IMR-90 (cell line): ENCODE results near the gene MSMP. TPM values are rescaled to one million over a fixed set of nuclear protein-coding genes. Genes with fewer than 3 reads are reported as not detected.

ENCODE experiments used
- ATAC-seq: fragments of 200-7000 bp; cut with Tn5 transposase; 2 replicates; pipeline ENCODE4 v1.9.1; 2020; ENCODE audit warnings: low read depth, mild to moderate bottlenecking, moderate library complexity
- BruUV-seq: library from RNA; stranded (reverse); fragments of 400-500 nt; replicated peaks from 2 replicates; lab custom pipeline; 2021; lab: Mats Ljungman, UMichigan
- CTCF ChIA-PET: fragments of 300-600 bp; formaldehyde crosslinking; extraction: SDS; loops from one replicate; lab custom pipeline; 2021; ENCODE audit warnings: antibody characterized with exemption; lab: Yijun Ruan, JAX
- POLR2A ChIA-PET: fragments of 300-600 bp; sonication (Branson Sonifier 250); formaldehyde crosslinking; loops from one replicate; lab custom pipeline; 2022; ENCODE audit warnings: antibody characterized with exemption; ENCODE audit not compliant: unreplicated experiment; lab: Charles Lee
- DNase-seq: peaks from one replicate; pipeline ENCODE4 v3.0.0; 2013
- H2AFZ ChIP-seq: replicated peaks from 2 replicates; pipeline ENCODE3; 2013; ENCODE audit warnings: low read length, mild to moderate bottlenecking; ENCODE audit not compliant: poor library complexity
- H2AK5ac ChIP-seq: 2 replicates; pipeline ENCODE4 v1.6.1; 2013; ENCODE audit warnings: low read depth, low read length, inconsistent platforms
- H2AK9ac ChIP-seq: replicated peaks from 2 replicates; pipeline ENCODE3; 2013; ENCODE audit warnings: mild to moderate bottlenecking, low read depth, low read length, moderate library complexity; ENCODE audit not compliant: poor library complexity
- H2BK120ac ChIP-seq: 2 replicates; pipeline ENCODE4 v1.6.1; 2013; ENCODE audit warnings: low read depth, low read length, inconsistent platforms
- H2BK15ac ChIP-seq: 3 replicates; pipeline ENCODE4 v1.6.1; 2013; ENCODE audit warnings: low read depth, low read length, inconsistent platforms
- H2BK20ac ChIP-seq: 2 replicates; pipeline ENCODE4 v1.6.1; 2013; ENCODE audit warnings: low read depth, mild to moderate bottlenecking, inconsistent platforms, low read length, moderate library complexity
- H2BK5ac ChIP-seq: 2 replicates; pipeline ENCODE4 v1.6.1; 2013; ENCODE audit warnings: mild to moderate bottlenecking, low read depth, low read length, inconsistent platforms; ENCODE audit not compliant: poor library complexity, severe bottlenecking
- H3K14ac ChIP-seq: replicated peaks from 2 replicates; pipeline ENCODE4 v1.6.1; 2013; ENCODE audit warnings: low read depth, low read length, inconsistent platforms
- H3K18ac ChIP-seq: 2 replicates; pipeline ENCODE4 v1.6.1; 2013; ENCODE audit warnings: low read depth, low read length, control low read depth
- H3K23ac ChIP-seq: 2 replicates; pipeline ENCODE4 v1.6.1; 2013; ENCODE audit warnings: low read depth, low read length, inconsistent platforms
- H3K27ac ChIP-seq: 2 replicates; pipeline ENCODE4 v1.5.1; 2013; ENCODE audit warnings: mild to moderate bottlenecking, control low read depth, low read length; ENCODE audit not compliant: insufficient read depth
- H3K27me3 ChIP-seq: 2 replicates; pipeline ENCODE4 v1.6.1; 2013; ENCODE audit warnings: low read length; ENCODE audit not compliant: control insufficient read depth, insufficient read depth
- H3K36me3 ChIP-seq: 2 replicates; pipeline ENCODE4 v1.6.1; 2013; ENCODE audit warnings: low read length, mixed read lengths; ENCODE audit not compliant: control insufficient read depth, insufficient read depth
- H3K4ac ChIP-seq: 2 replicates; pipeline ENCODE4 v1.6.1; 2013; ENCODE audit warnings: low read depth, low read length, inconsistent platforms
- H3K4me1 ChIP-seq: 2 replicates; pipeline ENCODE4 v1.6.1; 2013; ENCODE audit warnings: low read length, mixed read lengths; ENCODE audit not compliant: control insufficient read depth, insufficient read depth
- H3K4me2 ChIP-seq: 2 replicates; pipeline ENCODE4 v1.6.1; 2013; ENCODE audit warnings: low read depth, mild to moderate bottlenecking, control low read depth, low read length, moderate library complexity
- H3K4me3 ChIP-seq: 2 replicates; pipeline ENCODE4 v1.5.1; 2013; ENCODE audit warnings: low read depth, mild to moderate bottlenecking, control low read depth, low read length, moderate library complexity; ENCODE audit not compliant: insufficient read depth
- H3K56ac ChIP-seq: 2 replicates; pipeline ENCODE4 v1.6.1; 2013; ENCODE audit warnings: low read length, inconsistent platforms; ENCODE audit not compliant: insufficient read depth; ENCODE audit errors: extremely low read depth
- H3K79me1 ChIP-seq, 2 experiments: 2 replicates each; pipeline ENCODE4 v1.6.1; 2013; ENCODE audit warnings: low read length in 2 of 2, inconsistent platforms in 1 of 2, low read depth in 1 of 2
- H3K9ac ChIP-seq: 2 replicates; pipeline ENCODE4 v1.6.1; 2013; ENCODE audit warnings: low read depth, low read length, control low read depth
- H3K9me1 ChIP-seq: 2 replicates; pipeline ENCODE4 v1.6.1; 2013; ENCODE audit warnings: low read length, inconsistent platforms; ENCODE audit not compliant: insufficient read depth
- H3K9me3 ChIP-seq: 2 replicates; pipeline ENCODE4 v1.6.1; 2013; ENCODE audit warnings: low read length; ENCODE audit not compliant: control insufficient read depth, insufficient read depth
- H4K20me1 ChIP-seq: 2 replicates; pipeline ENCODE4 v1.6.1; 2013; ENCODE audit warnings: low read length, inconsistent platforms; ENCODE audit not compliant: insufficient read depth
- H4K5ac ChIP-seq: 2 replicates; pipeline ENCODE4 v1.6.1; 2013; ENCODE audit warnings: mild to moderate bottlenecking, low read depth, low read length, control low read depth
- H4K8ac ChIP-seq, 2 experiments: 2 replicates each; pipeline ENCODE4 v1.6.1; 2013; ENCODE audit warnings: low read depth in 2 of 2, low read length in 2 of 2, control low read depth in 1 of 2, inconsistent platforms in 1 of 2
- H4K91ac ChIP-seq: 2 replicates; pipeline ENCODE4 v1.6.1; 2013; ENCODE audit warnings: low read depth, low read length, inconsistent platforms; ENCODE audit not compliant: insufficient read depth
- CHD1 ChIP-seq: IDR thresholded peaks from 2 replicates; pipeline ENCODE4 v1.6.1; 2012; ENCODE audit warnings: low read depth, low read length, improper control_type of control experiment
- MAZ ChIP-seq: IDR thresholded peaks from 2 replicates; pipeline ENCODE4 v1.6.1; 2012; ENCODE audit warnings: low read depth, mild to moderate bottlenecking, low read length, improper control_type of control experiment, moderate library complexity, borderline replicate concordance
- WGBS, 2 experiments: methylation state at CpG; one replicate each; pipeline versions ENCODE4 v1.1.5 to v1.1.7; 2013; ENCODE audit warnings: missing lambda C conversion rate in 2 of 2; ENCODE audit not compliant: insufficient read length in 1 of 2; ENCODE audit errors: extremely low coverage in 2 of 2; 5-methylcytosine and 5-hydroxymethylcytosine counted together
- dilution Hi-C: fragments of 300-500 bp; cut with HindIII; formaldehyde crosslinking; loops from one replicate; pipeline ENCODE4 v1.14.3; 2018; ENCODE audit warnings: low sequenced_read_pairs; ENCODE audit not compliant: unreplicated experiment
- in situ Hi-C: fragments of 300-500 bp; cut with MboI; formaldehyde crosslinking; loops from 3 replicates; pipeline ENCODE4 v1.14.3; 2019; ENCODE audit warnings: low sequenced_read_pairs, inconsistent platforms, mixed read lengths
- intact Hi-C: fragments of 100-400 bp; cut with micrococcal nuclease; formaldehyde crosslinking; loops from 2 replicates; pipeline ENCODE4 v1.10.0; 2022
- polyA plus RNA-seq, 3 experiments: library from polyadenylated mRNA; depleted of rRNA; stranded (reverse); fragments of >200 nt; gene quantifications; 2 replicates each; pipeline ENCODE4 v1.2.3, GENCODE V29; 2012; ENCODE audit warnings: low replicate concordance in 1 of 3
- total RNA-seq: library from RNA; depleted of rRNA; stranded (reverse); fragments of >200 nt; gene quantifications from 2 replicates; pipeline ENCODE4 v1.2.3, GENCODE V29; 2012
- TF ChIP-seq, protein P1 (sequence below): fragments of 150-350 bp; IDR thresholded peaks from 2 replicates; pipeline ENCODE4 v1.6.1; 2016; ENCODE audit warnings: low read depth, mild to moderate bottlenecking, low read length, moderate library complexity, borderline replicate concordance

The MSMP gene
- total and polyA plus RNA-seq, 2 of the 4 experiments (the other 2 are of a cell fraction), result not detected

DNA sequence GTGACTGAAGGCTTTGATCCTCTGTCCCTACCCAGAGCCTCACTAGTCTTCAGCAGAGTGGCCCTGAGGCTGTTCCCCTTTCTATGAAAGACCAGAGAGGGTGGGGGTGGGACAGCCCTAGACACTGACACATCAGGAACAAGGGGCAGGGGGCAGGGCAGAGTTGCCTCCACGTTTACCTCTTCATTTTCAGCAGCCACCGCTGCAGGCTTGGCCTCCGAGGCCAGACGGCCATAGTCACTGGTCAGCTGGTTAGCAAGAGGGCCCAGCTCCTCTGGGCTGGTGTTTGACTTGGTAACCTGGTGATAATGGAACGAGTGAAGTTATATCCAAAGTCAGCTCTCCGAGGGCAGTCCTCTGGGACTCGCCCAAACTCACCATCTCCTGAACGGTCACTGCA lies 48.7 kb downstream of the MSMP start:
- no peak overlapping the region for H3K14ac ChIP-seq
- no peak overlapping the region for H2BK15ac ChIP-seq
- H4K20me1 ChIP-seq, result peaks cover 12% of the 10 kb centered on the region; the same call in 1 of the 2 replicates
- ChIA-PET CTCF (interaction anchor here (0.6 to 1.2 kb wide), 2 partner anchors 9 to 94 kb away, joined by 3 to 4 read pairs; no protein-coding TSS in a partner anchor), POLR2A (no interaction called here)
- no peak overlapping the region for H3K56ac ChIP-seq
- no TSS peak for BruUV-seq
- H2BK5ac ChIP-seq, result no peak overlapping the region
- H2BK120ac ChIP-seq, result no peak overlapping the region
- H3K23ac ChIP-seq, result no peak overlapping the region
- no peak overlapping the region for H3K4me2 ChIP-seq
- no peak overlapping the region for H4K5ac ChIP-seq
- TF ChIP-seq, protein P1, sequence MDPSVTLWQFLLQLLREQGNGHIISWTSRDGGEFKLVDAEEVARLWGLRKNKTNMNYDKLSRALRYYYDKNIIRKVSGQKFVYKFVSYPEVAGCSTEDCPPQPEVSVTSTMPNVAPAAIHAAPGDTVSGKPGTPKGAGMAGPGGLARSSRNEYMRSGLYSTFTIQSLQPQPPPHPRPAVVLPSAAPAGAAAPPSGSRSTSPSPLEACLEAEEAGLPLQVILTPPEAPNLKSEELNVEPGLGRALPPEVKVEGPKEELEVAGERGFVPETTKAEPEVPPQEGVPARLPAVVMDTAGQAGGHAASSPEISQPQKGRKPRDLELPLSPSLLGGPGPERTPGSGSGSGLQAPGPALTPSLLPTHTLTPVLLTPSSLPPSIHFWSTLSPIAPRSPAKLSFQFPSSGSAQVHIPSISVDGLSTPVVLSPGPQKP, result no peak
- TF ChIP-seq CHD1 (no peak), MAZ (no peak)
- DNase-seq, result no peak
- no peaks in the 10 kb centered on the region for H3K9me3 ChIP-seq
- no CpG with 5 or more reads among the region's 8 CpGs for WGBS, 2 experiments
- H2AK5ac ChIP-seq, result no peak overlapping the region
- H3K9ac ChIP-seq, result no peak overlapping the region
- H3K27me3 ChIP-seq, result no peaks in the 10 kb centered on the region
- H3K4me1 ChIP-seq, result no peaks in the 10 kb centered on the region
- intact Hi-C loops (no loop called here), dilution Hi-C loops (no loop called here), in situ Hi-C loops (no loop called here)
- no peak overlapping the region for H2AFZ ChIP-seq
- no peak overlapping the region for H3K18ac ChIP-seq
- H4K8ac ChIP-seq, result no peak overlapping the region
- H3K36me3 ChIP-seq, result peaks cover 82% of the 10 kb centered on the region
- H4K91ac ChIP-seq, result no peak overlapping the region
- H3K79me1 ChIP-seq, result peaks cover 57 to 64% of the 10 kb centered on the region in 2 experiments
- H3K4ac ChIP-seq, result no peak overlapping the region
- no peak overlapping the region for H3K4me3 ChIP-seq
- no peak overlapping the region for H2AK9ac ChIP-seq
- no peak overlapping the region for H2BK20ac ChIP-seq
- H3K9me1 ChIP-seq, result peaks cover 7% of the 10 kb centered on the region
- no peak for ATAC-seq
- H3K27ac ChIP-seq, result no peak overlapping the region
